Stimulated activated CD8-positive, alpha-beta memory T cell treated with anti-CD3 and anti-CD28 coated beads, Interleukin-7, amount 100 ng/mL, for 24 hours (primary cell): ENCODE measurements around the gene LCOR.
"Not testable (repeated sequence)": the region's sequence is repeated elsewhere in the genome, so short reads cannot be mapped to it uniquely, and the experiment has no call there.

Source experiments
- DNase-seq: peaks from one replicate; pipeline ENCODE4 v3.0.0-alpha.2; 2020; ENCODE audit warnings: low read depth

Gene LCOR

DNA sequence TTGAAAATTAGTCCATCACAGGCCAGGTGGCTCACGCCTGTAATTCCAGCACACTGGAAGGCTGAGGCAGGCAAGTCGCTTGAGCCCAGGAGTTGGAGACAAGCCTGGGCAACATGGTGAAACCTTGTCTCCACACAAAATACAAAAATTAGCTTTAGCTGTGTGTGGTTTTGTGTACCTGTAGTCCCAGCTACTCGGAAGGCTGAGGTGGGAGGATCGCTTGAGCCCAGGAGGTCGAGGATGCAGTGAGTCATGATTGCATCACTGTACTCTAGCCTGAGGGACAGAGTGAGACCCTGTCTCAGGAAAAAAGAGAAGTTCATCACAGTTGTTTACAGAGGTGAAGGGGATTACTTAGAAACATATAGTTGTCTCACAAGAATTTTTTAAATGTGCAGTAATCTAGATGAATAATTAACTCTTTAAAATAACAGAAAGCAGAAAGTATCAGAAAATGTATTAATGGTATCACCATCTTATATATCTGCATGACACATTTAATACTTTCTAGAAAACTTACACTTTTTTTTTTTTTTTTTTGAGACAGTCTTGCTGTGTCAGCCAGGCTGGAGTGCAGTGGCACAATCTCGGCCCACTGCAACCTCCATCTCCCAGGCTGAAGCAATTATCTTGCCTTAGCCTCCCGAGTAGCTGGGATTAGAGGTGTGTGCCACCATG is 8.9 kb downstream of the LCOR start:
- DNase-seq, result no peak

DNA sequence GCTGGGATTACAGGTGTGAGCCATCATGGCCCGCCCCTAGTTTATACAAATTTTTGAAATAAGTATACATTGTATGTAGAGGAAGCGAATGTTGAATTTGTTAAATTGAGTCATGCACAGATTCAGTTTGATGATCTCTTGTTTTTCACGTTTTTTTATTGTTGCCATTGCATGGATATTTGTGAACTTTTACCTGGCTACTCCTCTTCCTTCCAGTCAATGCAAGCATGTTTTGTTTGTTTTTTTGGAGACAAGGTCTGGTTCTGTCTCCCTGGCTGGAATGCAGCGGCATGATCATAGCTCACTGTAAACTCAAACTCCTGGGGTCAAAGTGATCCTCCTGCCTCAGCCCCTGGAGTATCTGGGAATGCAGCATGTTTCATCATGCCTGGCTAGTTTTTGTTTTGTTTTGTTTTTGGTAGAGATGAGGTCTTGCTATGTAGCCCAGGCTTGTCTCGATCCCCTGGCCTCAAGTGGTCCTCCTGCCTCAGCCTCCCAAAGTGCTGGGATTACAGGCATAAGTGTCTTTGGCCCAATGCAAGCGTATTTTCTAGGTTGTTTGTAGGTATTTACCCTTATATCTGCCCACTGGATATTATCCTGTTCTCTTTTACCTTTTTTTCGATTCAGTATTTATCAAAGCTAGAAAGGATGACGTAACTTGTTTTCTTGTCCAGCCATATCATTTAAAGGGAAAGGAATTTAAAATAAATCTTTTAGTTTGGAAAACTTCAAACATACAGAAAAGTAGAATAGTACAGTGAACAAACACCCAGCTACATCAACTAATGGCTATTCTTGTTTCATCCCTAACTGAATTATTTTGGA is 11.0 kb downstream of the LCOR start:
- no peak for DNase-seq

DNA sequence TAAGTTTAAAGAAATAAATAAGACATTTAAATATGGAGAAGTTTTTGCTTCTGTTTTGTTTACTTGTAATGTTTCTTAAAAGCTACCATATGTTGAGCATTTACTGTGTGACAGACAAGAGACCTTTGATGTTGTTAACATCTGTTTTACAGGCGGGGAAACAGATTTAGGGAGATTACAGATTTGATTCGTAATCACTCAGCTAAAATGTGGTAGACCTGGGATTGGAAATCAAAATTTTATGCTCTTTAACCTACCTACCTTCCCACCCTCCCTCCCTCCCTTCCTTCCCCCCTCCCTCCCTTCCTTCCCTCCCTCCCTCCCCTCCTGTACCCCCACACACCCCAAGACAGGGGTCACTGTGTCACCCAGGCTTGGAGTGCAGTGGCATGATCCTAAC is 11.7 kb downstream of the LCOR start:
- DNase-seq, result no peak

DNA sequence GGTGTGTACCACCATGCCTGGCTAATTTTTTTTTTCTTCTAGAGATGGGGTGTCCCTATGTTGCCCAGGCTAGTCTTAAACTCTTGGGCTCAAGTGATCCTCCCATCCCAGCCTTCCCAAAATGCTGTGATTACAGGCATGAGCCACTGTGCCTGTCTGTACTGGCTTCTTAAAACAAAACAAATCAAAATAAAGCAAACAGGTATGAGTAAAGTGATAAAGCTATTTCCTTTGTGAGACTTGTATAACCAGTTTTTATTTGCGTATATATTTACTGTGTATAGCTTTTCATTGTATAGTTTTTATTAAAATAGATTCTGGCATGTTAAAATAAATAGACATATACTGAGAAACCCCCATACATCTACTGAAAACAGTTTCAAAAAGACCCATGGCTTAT is 14.3 kb downstream of the LCOR start:
- DNase-seq, result no peak

DNA sequence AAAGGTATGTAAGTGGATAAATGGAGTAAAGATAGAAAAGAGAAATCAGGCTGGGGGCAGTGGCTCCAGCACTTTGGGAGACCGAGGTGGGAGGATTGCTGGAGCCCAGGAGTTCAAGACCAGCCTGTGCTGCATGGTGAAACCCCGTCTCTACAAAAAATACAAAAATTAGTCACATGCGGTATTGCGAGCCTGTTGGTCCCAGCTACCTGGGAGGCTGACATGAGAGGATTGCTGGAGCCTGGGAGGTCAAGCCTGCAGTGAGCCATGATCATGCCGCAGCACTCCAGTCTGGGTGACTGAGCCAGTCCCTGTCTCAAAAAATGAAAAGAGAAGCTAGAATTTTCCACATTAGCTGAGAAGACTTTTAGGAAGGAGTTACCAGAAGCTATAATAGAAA is 14.8 kb downstream of the LCOR start:
- DNase-seq, result no peak

DNA sequence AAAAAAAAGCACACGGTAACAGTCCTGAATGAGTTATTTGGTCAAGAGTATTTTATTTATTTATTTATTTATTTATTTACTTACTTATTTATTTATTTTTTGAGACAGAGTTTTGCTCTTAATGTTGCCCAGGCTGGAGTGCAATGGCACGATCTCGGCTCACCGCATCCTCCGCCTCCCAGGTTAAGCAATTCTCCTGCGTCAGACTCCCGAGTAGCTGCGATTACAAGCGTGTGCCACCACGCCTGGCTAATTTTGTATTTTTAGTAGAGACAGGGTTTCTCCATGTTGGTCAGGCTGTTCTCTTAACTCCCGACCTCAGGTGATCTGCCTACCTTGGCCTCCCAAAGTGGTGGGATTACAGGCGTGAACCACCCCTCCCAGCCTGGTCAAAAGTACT is 15.3 kb downstream of the LCOR start:
- DNase-seq, result not testable (repeated sequence)

DNA sequence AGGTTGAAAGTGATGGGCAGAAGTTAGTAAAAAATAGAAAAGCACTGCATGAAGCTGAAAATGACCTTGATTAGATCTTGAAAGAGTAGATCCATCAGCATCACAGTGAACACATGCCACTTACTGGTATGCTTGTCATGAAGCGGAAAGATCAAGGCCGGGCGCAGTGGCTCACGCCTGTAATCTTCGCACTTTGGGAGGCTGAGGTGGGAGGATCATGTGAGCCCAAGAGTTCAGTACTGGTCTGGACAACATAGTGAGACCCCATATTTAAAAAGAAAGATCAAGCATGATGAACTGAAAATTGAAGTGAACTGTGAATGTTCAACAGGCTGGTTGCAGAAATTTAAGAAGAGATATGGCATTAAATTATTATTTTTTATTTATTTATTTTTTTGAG is 18.0 kb downstream of the LCOR start:
- DNase-seq, result no peak

DNA sequence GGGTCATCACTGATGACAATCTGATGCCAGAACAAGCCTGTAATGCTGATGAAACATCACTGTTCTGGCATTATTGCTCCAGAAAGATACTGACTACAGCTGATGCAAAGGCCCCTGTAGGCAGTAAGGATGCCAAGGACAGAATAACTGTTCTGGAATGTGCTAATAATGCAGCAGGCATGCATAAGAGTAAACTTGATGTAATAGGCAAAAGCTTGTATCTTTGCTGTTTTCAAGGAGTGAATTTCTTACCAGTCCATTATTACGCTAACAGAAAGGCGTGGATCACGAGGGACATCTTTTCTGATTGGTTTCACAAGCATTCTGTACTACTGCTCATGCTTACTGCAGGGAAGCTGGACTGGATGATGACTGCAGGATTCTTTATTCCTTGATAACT is 18.7 kb downstream of the LCOR start:
- no peak for DNase-seq

DNA sequence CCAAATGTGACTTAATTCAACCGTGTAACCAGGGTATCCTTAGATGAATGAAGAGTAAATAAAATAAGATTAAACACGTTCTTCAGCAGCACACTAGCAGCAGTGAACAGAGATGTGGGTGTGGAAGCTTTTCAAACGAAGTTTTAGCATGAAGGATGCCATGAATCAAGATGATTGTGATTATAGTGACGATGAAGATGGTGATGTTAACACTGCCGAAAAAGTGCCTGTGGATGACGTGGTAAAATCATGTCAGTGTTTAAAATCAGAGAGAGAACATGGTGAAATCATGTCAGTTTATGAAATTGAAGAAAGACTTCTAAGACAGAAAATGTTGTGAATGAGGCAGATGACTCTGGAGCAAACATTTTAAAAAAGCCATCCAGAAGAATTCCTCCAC is 19.2 kb downstream of the LCOR start:
- no peak for DNase-seq

DNA sequence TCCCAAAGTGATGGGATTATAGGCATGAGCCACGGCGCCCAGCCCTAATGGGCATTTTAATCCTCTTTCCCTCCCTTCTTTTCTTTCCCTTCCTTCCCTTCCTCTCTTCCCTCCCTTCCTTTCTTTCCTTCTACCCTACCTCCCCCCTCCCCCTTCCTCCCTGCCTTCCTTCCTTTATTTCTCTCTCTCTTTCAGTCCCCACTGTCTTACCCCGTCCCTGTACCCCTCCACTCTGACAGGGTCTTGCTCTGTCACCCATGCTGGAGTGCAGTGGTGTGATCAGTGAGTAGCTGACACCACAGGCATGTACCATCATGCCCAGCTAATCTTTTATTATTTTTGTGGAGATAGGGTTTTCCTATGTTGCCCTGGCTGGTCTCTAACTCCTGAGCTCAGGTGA is 24.2 kb downstream of the LCOR start:
- DNase-seq, result no peak

DNA sequence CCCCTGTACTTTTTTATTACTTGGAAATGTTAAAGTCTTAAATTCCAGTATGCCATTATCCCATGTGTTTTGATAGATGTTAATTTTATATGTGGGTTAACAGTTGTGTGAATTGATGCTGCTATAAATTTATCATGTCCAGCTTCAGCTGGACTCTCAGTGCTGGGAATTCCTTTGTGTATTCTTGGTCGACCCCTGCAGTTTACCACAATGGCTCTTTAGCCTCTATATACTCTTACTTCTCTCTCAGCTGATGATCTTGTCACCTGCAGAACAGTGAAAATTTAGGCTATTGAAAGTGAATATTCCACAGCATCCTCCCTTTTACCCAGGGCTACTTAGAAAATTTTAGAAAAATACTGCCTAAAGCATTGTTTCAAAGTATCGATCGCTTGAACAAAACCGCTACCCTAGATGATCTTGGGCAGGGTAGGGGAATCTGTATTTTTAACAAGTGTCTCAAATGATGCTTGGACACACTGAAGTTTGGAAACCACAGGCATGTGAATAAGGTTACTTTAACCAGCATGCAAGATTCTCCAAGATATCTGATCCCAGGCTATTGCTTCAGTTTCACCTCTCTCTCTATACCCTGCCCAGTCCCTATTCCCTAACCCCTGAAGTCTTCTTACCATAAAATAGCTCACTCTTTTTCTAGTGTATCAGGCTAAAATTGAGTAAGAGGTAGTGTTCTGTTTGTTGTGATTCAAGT is 25.4 kb downstream of the LCOR start:
- DNase-seq, result no peak

DNA sequence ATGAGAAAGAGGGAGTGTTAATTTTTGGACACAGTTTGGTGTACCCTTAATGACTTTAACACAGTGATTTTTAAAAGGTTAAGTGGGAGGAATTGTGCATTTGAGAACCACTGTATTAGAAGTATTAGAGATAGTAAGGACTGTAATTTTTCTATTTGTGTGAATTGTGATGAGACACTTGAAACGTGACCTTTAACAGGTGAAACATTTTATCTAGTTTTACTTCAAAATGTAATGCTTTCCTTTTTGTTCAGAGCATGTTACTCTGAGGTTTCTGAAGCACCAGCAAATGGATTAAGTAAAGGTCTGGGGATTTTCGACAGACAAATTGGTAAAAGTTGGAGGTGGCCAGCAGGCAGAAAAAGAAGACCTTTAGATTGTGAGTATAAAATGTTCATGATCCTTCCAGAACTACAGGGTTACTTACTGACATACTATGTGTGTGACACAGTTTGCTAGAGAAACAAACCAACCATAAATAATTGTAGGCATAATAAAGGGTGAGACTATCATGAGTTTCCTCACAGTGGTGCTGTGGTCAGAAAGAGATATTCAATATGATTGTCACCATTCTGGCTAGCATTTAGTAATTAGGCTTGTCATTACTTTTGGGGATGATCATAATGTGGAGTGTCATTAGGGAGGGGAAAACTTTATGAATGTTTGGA is 26.1 kb downstream of the LCOR start:
- no peak for DNase-seq

DNA sequence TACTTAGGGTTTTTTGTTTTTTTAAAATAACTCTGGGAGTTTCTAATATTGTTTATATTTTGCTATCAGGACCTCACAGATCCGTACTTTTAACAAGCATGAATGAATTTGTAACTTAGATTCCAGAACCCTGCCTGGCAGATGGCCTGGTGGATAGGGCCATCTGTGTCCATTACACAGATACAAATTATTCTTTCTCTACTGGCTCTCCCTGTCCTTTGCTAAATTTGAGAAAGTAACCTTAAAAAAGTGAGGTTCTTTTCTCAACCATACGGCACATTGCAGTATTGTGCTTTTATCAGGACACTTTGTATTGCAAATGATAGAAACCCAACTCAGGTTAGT is 26.6 kb downstream of the LCOR start:
- DNase-seq, result no peak

DNA sequence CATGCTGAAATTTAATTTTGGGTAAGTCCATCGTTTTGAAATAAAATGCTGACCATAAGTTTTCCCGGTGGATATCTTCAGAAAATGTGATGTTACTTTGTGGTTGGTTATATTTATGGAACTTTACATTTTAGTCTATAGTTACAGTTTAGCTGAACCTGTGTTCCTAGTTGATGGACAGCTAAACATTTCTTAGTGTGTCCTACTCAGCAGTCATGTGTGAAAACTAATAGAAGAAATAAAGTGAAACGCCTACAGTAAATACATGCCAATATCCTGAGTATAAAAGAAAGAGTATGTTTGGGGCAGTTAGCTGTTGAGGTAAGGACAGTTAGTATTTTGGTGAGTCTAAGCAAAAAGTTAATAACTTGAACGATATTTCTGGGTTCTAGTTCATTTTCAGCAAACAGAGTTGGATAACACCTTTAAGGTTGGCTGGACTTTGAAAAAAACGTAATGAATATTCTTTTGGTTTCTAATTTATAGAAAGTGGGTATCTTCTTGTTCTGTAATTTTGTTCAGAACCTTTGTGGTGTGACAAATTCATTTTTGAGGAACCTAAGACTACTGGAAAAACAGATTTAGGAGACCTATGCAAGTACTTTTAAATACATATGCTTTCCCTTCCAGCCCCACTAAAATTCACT is 28.7 kb downstream of the LCOR start:
- no peak for DNase-seq

DNA sequence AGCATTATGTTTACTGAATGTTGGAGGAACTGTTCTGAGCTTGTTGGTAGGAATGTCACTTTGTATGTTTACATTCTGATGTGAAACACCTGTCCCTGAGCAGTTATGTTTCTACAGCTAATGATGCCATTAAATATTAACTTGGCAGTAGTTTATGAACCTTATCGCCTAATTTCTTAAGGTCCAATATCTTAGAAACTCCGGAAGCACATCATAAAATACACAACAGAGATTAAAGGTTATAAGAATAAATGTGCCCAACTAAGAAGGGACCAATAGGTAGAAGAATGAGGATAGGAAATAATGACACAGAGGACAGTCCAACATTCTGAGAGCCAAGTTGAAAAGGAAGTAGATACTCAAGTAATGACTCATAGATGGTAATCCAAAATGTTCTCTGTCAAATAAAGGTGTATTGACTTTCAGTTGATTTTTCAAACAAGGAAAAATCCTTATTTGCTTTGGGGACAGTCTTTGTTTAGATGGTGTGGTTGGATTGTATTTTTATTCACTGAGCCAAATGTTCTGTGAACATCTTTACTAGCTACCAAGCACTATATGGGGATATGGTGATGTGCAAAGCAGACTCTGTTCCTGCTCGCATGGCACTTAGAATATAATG is 31.9 kb downstream of the LCOR start:
- no peak for DNase-seq

DNA sequence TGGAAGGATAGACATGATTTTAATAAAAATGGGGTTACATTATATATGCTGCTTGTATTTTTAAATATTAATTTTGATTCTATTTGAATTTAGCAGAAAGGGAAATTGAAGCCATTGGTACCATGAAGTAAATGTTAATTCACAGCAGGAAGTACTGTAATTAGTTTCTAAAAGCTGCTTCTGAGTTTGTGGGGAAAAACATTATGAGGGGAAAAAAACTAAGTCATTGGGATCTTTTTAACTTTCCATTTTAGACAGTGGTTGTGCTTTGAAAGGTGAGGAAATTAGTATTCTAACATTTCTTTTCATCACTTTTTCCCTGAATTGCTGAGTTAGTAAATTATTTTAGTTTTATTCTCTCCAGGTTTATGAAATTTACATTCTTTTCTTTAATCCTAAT is 41.0 kb downstream of the LCOR start:
- no peak for DNase-seq

DNA sequence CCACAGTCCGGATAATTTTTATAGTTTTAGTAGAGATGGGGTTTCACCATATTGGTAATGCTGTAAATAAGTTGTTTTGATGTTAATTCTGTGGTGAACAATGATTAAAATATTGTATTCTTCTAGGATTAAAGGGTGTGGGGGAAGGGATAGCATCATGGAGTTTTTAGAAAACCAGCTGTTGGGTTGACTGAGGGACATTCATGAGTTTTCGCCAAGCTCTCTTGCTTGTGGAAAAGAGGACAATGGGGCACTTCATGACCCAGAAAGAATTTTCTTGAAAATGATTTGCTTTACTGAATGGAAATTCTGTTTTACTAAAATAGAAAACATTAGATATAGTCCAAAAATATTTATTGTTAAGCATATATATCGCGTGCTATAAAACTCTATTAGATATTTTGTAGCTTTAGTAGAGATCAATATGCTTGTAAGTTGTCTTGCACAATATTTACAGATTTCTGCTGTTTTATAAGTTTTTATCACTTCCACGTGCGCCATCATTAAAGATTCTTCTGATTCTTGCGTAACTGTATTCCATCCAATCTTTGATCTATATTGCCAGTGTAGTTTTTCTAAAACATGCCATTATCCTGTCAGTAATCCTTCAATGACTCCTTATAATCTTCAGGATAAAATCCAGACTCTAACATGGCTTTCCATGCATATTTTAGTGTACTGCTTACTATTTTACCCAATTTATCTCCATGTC is 41.8 kb downstream of the LCOR start:
- DNase-seq, result no peak

DNA sequence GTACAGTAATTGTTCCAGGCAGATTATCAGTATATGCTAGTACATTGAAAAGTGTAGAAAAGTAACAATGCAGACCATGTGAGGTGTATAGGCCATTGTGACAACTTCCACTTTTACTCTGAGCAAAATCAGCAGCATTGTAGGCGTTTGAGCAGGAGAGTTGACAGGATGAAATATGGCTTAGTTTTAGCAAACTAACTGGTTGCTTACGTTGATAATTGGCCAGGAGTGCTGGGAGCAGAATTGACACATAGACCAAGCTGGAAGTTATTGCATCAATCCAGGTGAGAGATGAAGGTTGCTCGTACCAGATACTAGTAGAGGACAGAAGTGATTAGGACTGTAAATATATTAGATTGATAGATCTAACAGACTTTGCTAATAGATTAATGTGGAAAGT is 46.0 kb downstream of the LCOR start:
- DNase-seq, result no peak

DNA sequence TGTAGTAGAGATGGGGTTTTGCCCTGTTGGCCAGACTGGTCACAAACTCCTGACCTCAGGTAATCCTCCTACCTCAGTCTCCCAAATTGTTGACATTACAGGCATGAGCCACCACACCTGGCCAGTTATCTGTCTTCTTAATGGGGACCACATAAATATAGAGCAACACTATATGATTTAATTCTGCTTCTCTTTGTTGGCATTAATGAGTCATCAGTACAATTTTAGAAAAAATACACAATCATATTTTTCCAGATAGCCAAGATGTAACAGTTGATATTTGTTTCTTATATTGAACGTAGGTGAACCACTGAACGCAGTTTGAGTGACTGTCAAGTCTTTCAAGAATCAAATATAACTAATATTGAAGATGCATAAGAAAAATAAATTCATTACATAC is 48.5 kb downstream of the LCOR start:
- DNase-seq, result no peak

DNA sequence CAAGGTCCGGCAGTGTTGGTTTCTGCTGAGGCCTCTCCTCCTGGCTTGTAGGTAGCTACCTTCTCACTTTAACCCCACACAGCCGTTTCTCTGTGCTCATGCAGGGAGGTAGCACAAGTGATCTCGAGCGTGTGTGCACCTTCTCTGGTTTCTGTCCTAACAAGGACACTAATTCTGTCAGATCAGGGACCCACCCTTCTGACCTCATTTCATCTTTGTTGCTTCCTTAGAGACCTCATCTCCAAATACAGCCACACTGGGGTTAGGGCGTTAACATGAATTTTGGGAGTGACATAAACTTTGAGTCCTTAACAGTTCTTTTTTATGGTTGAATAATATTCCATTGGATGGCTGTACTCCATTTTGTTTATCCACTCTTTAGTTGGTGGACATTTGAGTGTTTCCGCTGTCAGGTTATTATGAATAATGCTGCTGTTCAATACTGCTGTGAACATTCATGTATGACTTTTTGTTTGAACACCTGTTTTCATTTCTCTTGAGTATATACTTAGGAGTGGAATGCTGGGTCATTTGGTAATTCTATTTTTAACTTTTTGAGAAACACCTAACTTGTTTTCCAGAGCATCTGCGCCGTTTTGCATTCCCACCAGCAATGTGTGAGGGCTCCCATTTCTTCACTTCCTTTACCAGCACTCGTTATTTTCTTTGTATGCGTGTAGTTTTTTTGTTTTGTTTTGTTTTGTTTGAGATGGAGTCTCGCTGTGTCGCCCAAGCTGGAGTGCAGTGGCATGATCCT is 57.5 kb downstream of the LCOR start:
- no peak for DNase-seq

DNA sequence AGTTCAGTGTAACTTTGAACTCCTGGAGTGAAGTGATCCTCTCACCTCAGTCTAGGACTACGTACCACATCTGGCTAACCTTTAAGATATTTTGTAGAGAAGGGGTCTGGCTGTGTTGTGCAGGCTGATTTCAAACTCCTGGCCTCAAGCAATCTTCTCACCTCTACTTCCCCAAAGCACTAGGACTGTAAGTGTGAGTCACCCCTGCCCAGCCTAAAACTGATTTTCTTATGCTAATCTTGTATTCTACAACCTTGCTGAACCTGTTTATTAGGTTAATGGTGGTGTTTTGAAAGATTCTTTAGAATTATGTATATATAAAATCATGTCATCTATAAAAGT is 58.0 kb downstream of the LCOR start:
- DNase-seq, result no peak
